CD4-positive, alpha-beta T cell treated with Interleukin-17A for 4 hours (primary cell): ENCODE results near the gene CAPN10.
"Not testable (repeated sequence)": the region's sequence is repeated elsewhere in the genome, so short reads cannot be mapped to it uniquely, and the experiment has no call there.

Experiments
- DNase-seq: peaks from one replicate; pipeline ENCODE4 v3.0.0-alpha.2; 2020; ENCODE audit warnings: mixed read lengths

CAPN10 gene

GRCh38 chr2:240586198-240586918 is at the start of gene CAPN10:
CAPN10 (plus strand) TSS chr2:240586734; CDS start chr2:240586912, 178 bp downstream.
- peak; percentile 97 for DNase-seq

GRCh38 chr2:240538031-240538780 is 48.3 kb upstream of the CAPN10 start:
- DNase-seq: no peak

GRCh38 chr2:240539101-240539500 is 47.4 kb upstream of the CAPN10 start:
- DNase-seq: not testable (repeated sequence)

GRCh38 chr2:240539906-240540305 is 46.6 kb upstream of the CAPN10 start:
- DNase-seq: no peak

- DNase-seq: no peak
Observed at GRCh38 chr2:240551288-240551687, 35.2 kb upstream of the CAPN10 start.

GRCh38 chr2:240551811-240552210 is 34.7 kb upstream of the CAPN10 start:
- DNase-seq: no peak

GRCh38 chr2:240553956-240554480 is 32.5 kb upstream of the CAPN10 start:
- no peak for DNase-seq

GRCh38 chr2:240554767-240555493 is 31.6 kb upstream of the CAPN10 start:
- DNase-seq: no peak

- DNase-seq: no peak
Observed at GRCh38 chr2:240555541-240556250, 30.8 kb upstream of the CAPN10 start.

GRCh38 chr2:240556553-240557100 is 29.9 kb upstream of the CAPN10 start:
- peak; percentile 84 for DNase-seq

- no peak for DNase-seq
Observed at GRCh38 chr2:240557101-240557751, 29.3 kb upstream of the CAPN10 start.

- peak; percentile 83 for DNase-seq
Observed at GRCh38 chr2:240557808-240558207, 28.7 kb upstream of the CAPN10 start, which contains the start of gene ANKMY1. ANKMY1 (minus strand) TSS chr2:240557988; CDS start chr2:240557335, 653 bp downstream.

GRCh38 chr2:240558236-240558761 is 28.2 kb upstream of the CAPN10 start:
- DNase-seq: no peak

GRCh38 chr2:240559286-240559685 is 27.2 kb upstream of the CAPN10 start:
- no peak for DNase-seq

- DNase-seq: peak; percentile 92
Observed at GRCh38 chr2:240560084-240560479, 26.5 kb upstream of the CAPN10 start, which contains the start of gene DUSP28. DUSP28 (plus strand) TSS chr2:240560357; CDS start chr2:240560685, 328 bp downstream.

GRCh38 chr2:240560480-240561324 is 25.8 kb upstream of the CAPN10 start:
- DNase-seq: peak; percentile 100

- DNase-seq: peak; percentile 53
Observed at GRCh38 chr2:240561325-240561971, 25.1 kb upstream of the CAPN10 start.

GRCh38 chr2:240563231-240563630 is 23.3 kb upstream of the CAPN10 start:
- peak; percentile 1 for DNase-seq

GRCh38 chr2:240563951-240564560 is 22.5 kb upstream of the CAPN10 start:
- DNase-seq: peak; percentile 0
